Endothelial cell (in vitro differentiated cells): Measurements from ENCODE around the gene PTPDC1. TPM values are rescaled to one million over a fixed set of nuclear protein-coding genes. Genes with fewer than 3 reads are reported as not detected.

Source experiments
- DNase-seq: peaks from one replicate; pipeline ENCODE4 v3.0.0; 2021; ENCODE audit warnings: low spot score
- H3K27ac Mint-ChIP-seq: one replicate; pipeline ENCODE4 v1.8.0; 2021; ENCODE audit warnings: mixed read lengths, inconsistent platforms; ENCODE audit not compliant: unreplicated experiment
- H3K27me3 Mint-ChIP-seq: one replicate; pipeline ENCODE4 v1.8.0; 2021; ENCODE audit warnings: mild to moderate bottlenecking, moderate library complexity, mixed read lengths, inconsistent platforms; ENCODE audit not compliant: unreplicated experiment
- H3K36me3 Mint-ChIP-seq: one replicate; pipeline ENCODE4 v1.8.0; 2021; ENCODE audit warnings: mild to moderate bottlenecking, low read depth, mixed read lengths, inconsistent platforms; ENCODE audit not compliant: unreplicated experiment
- H3K4me1 Mint-ChIP-seq: one replicate; pipeline ENCODE4 v1.8.0; 2021; ENCODE audit warnings: mild to moderate bottlenecking, mixed read lengths, inconsistent platforms; ENCODE audit not compliant: unreplicated experiment
- H3K4me3 Mint-ChIP-seq: one replicate; pipeline ENCODE4 v1.8.0; 2021; ENCODE audit warnings: mild to moderate bottlenecking, mixed read lengths, inconsistent platforms; ENCODE audit not compliant: unreplicated experiment
- H3K9me3 Mint-ChIP-seq: one replicate; pipeline ENCODE4 v1.8.0; 2021; ENCODE audit warnings: mixed read lengths, inconsistent platforms; ENCODE audit not compliant: unreplicated experiment
- total RNA-seq: library from RNA; stranded (reverse); fragmentation: NEBNext Ultra II Directional; extraction: Animal tissue kit (Norgen Biotek cat#: 25700); gene quantifications from one replicate; pipeline ENCODE4 v1.2.1, GENCODE V29; 2021; ENCODE audit not compliant: unreplicated experiment
- TF ChIP-seq, protein P1 (sequence below): fragments of 200-600 bp; sonication (generic); IDR thresholded peaks from one replicate; pipeline ENCODE4 v1.5.0; 2021; ENCODE audit warnings: antibody characterized with exemption; ENCODE audit not compliant: unreplicated experiment

PTPDC1 gene
- total RNA-seq, 1 donor from 2014 or later, result 7.4 TPM

GRCh38 chr9:94097788-94098414, 13.6 kb downstream of the PTPDC1 start:
- no peak overlapping the region for H3K27ac Mint-ChIP-seq
- H3K36me3 Mint-ChIP-seq, result peaks cover 10% of the 10 kb centered on the region
- no peak overlapping the region for H3K4me3 Mint-ChIP-seq
- no peaks in the 10 kb centered on the region for H3K27me3 Mint-ChIP-seq
- H3K9me3 Mint-ChIP-seq, result no peaks in the 10 kb centered on the region
- DNase-seq, result no peak
- TF ChIP-seq, protein P1, sequence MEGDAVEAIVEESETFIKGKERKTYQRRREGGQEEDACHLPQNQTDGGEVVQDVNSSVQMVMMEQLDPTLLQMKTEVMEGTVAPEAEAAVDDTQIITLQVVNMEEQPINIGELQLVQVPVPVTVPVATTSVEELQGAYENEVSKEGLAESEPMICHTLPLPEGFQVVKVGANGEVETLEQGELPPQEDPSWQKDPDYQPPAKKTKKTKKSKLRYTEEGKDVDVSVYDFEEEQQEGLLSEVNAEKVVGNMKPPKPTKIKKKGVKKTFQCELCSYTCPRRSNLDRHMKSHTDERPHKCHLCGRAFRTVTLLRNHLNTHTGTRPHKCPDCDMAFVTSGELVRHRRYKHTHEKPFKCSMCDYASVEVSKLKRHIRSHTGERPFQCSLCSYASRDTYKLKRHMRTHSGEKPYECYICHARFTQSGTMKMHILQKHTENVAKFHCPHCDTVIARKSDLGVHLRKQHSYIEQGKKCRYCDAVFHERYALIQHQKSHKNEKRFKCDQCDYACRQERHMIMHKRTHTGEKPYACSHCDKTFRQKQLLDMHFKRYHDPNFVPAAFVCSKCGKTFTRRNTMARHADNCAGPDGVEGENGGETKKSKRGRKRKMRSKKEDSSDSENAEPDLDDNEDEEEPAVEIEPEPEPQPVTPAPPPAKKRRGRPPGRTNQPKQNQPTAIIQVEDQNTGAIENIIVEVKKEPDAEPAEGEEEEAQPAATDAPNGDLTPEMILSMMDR, result no peak
- H3K4me1 Mint-ChIP-seq, result peaks cover 3% of the 10 kb centered on the region

- TF ChIP-seq, protein P1, result no peak
- H3K36me3 Mint-ChIP-seq, result peaks cover 4% of the 10 kb centered on the region
- H3K4me3 Mint-ChIP-seq, result no peak overlapping the region
Measured at GRCh38 chr9:94100152-94100879, 16.1 kb downstream of the PTPDC1 start.

GRCh38 chr9:94101162-94101853, 17.0 kb downstream of the PTPDC1 start:
- Mint-ChIP-seq H3K4me1 (no peaks in the 10 kb centered on the region), H3K27ac (no peak overlapping the region), H3K9me3 (no peaks in the 10 kb centered on the region), H3K4me3 (no peak overlapping the region), H3K27me3 (no peaks in the 10 kb centered on the region), H3K36me3 (peaks cover 4% of the 10 kb centered on the region)
- DNase-seq, result no peak
- TF ChIP-seq, protein P1, result no peak

More at GRCh38 chr9:94100152-94100879, 16.1 kb downstream of the PTPDC1 start:
- no peak for DNase-seq
- no peaks in the 10 kb centered on the region for H3K9me3 Mint-ChIP-seq
- no peak overlapping the region for H3K27ac Mint-ChIP-seq
- H3K4me1 Mint-ChIP-seq, result no peaks in the 10 kb centered on the region
- no peaks in the 10 kb centered on the region for H3K27me3 Mint-ChIP-seq

- H3K36me3 Mint-ChIP-seq, result no peaks in the 10 kb centered on the region
- DNase-seq, result peak; percentile 8
- no peak overlapping the region for H3K27ac Mint-ChIP-seq
- no peaks in the 10 kb centered on the region for H3K4me1 Mint-ChIP-seq
- H3K27me3 Mint-ChIP-seq, result no peaks in the 10 kb centered on the region
- TF ChIP-seq, protein P1, result no peak
- no peaks in the 10 kb centered on the region for H3K9me3 Mint-ChIP-seq
- H3K4me3 Mint-ChIP-seq, result no peak overlapping the region
Measured at GRCh38 chr9:94108584-94108983, 24.3 kb downstream of the PTPDC1 start.
